ENCODE results near the gene PEG3. TPM values are rescaled to one million over a fixed set of nuclear protein-coding genes. Genes with fewer than 3 reads are reported as not detected.

Gene PEG3
- total and polyA plus RNA-seq, 7 experiments from 2014 or later: 0.15 TPM; not detected in 6

GRCh38 chr19:56839652-56840450 is 675 bp downstream of the PEG3 start:
- no peaks in the 10 kb centered on the region for H3K36me3 ChIP-seq (ENCODE audit: control insufficient read depth in 2 of 3, insufficient read depth in 3 of 3, low read length in 3 of 3)
- no peak overlapping the region for H3K27ac ChIP-seq (ENCODE audit: low read depth, low read length)
- peaks cover 22 to 53% (median 35%) of the 10 kb centered on the region in 11 donors for H3K9me3 Mint-ChIP-seq
- peaks cover 0 to 58% (median 7%) of the 10 kb centered on the region in 3 experiments for H3K9me3 ChIP-seq (ENCODE audit: control insufficient read depth in 2 of 3, low read length in 3 of 3)
- H3K4me1 Mint-ChIP-seq: peaks cover 0 to 5% (median 0%) of the 10 kb centered on the region in 7 donors
- ChIA-PET POLR2A (no interaction called here), CTCF (no interaction called here)
- no peaks in the 10 kb centered on the region for H3K4me1 ChIP-seq (ENCODE audit: control insufficient read depth in 2 of 2, insufficient read depth in 2 of 2, low read length in 2 of 2)
- DNase-seq (no peak), ATAC-seq (peak; percentile 56)
- intact Hi-C loops (cut with micrococcal nuclease): no loop called here
- H3K36me3 Mint-ChIP-seq: peaks cover 2 to 30% (median 17%) of the 10 kb centered on the region in 5 donors
- H3K4me3 Mint-ChIP-seq: peak overlapping the region in 4 of 10 donors; percentile 9 to 35 (median 12)
- H3K4me3 ChIP-seq (ENCODE audit: low read length): no peak overlapping the region
- peaks cover 2 to 34% (median 25%) of the 10 kb centered on the region in 5 donors for H3K27me3 Mint-ChIP-seq
- H3K27me3 ChIP-seq (ENCODE audit: control insufficient read depth in 2 of 2, insufficient read depth in 2 of 2, low read length in 2 of 2): no peaks in the 10 kb centered on the region
- peak overlapping the region in 1 of 9 donors; percentile 45 for H3K27ac Mint-ChIP-seq

- Histone ChIP-seq H3K4me3 (ENCODE audit: low read length) (no peak overlapping the region), H3K27me3 (ENCODE audit: control insufficient read depth in 2 of 2, insufficient read depth in 2 of 2, low read length in 2 of 2) (no peaks in the 10 kb centered on the region), H3K9me3 (ENCODE audit: control insufficient read depth in 2 of 3, low read length in 3 of 3) (peaks cover 0 to 59% (median 12%) of the 10 kb centered on the region in 3 experiments), H3K36me3 (ENCODE audit: control insufficient read depth in 2 of 3, insufficient read depth in 3 of 3, low read length in 3 of 3) (no peaks in the 10 kb centered on the region), H3K4me1 (ENCODE audit: control insufficient read depth in 2 of 2, insufficient read depth in 2 of 2, low read length in 2 of 2) (no peaks in the 10 kb centered on the region), H3K27ac (ENCODE audit: low read depth, low read length) (no peak overlapping the region)
- Mint-ChIP-seq H3K27ac (peak overlapping the region in 1 of 9 donors; percentile 45), H3K4me3 (peak overlapping the region in 3 of 10 donors; percentile 11 to 35 (median 13)), H3K36me3 (peaks cover 2 to 31% (median 17%) of the 10 kb centered on the region in 5 donors), H3K27me3 (peaks cover 2 to 34% (median 28%) of the 10 kb centered on the region in 5 donors), H3K4me1 (peaks cover 0 to 5% (median 0%) of the 10 kb centered on the region in 7 donors), H3K9me3 (peaks cover 25 to 59% (median 41%) of the 10 kb centered on the region in 11 donors)
- ChIA-PET POLR2A (no interaction called here), CTCF (no interaction called here)
- no peak for DNase-seq
- intact Hi-C loops (cut with micrococcal nuclease): no loop called here
- peak; percentile 72 for ATAC-seq
Measured at GRCh38 chr19:56838909-56839651, 1.4 kb downstream of the PEG3 start.

- H3K4me3 Mint-ChIP-seq: peak overlapping the region in 3 of 10 donors; percentile 14 to 53 (median 35)
Measured at GRCh38 chr19:56838024-56838908, 2.3 kb downstream of the PEG3 start.

DNA sequence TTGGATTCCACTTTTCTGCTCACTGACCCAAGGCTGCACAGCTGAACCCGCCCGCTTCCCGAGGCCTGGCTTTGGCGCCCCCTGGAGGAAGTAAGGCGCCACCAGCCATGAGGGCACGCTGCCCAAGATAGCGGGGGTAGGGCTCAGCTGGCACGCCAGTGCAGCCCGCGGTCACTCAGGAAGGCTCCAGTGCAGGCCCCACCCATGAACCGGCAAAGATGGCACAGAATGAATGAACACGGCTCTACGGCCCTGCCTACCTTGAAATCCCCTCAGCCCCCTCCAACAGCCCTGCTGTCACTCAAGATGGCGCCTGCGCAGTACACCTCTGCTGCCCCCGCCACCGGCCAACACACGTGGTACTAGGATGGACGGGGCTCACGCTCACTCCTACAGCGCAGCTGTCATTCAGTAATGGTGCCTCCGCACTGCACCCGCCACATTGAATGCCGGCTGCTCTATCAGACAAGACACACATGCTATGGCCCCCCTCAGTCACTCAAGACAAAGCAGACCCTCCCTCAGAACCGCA is 3.0 kb downstream of the PEG3 start:
- CTCF ChIA-PET: no interaction called here
- intact Hi-C loops (cut with micrococcal nuclease): no loop called here
- peaks cover 0 to 59% (median 12%) of the 10 kb centered on the region in 3 experiments for H3K9me3 ChIP-seq (ENCODE audit: control insufficient read depth in 2 of 3, low read length in 3 of 3)

More at GRCh38 chr19:56838024-56838908, 2.3 kb downstream of the PEG3 start:
- Mint-ChIP-seq H3K36me3 (peaks cover 2 to 32% (median 17%) of the 10 kb centered on the region in 5 donors), H3K9me3 (peaks cover 31 to 65% (median 48%) of the 10 kb centered on the region in 11 donors), H3K4me1 (peaks cover 0 to 5% (median 0%) of the 10 kb centered on the region in 7 donors), H3K27me3 (peaks cover 2 to 34% (median 28%) of the 10 kb centered on the region in 5 donors), H3K27ac (no peak overlapping the region)
- ChIA-PET POLR2A (no interaction called here), CTCF (no interaction called here)
- Histone ChIP-seq H3K36me3 (ENCODE audit: control insufficient read depth in 2 of 3, insufficient read depth in 3 of 3, low read length in 3 of 3) (no peaks in the 10 kb centered on the region), H3K4me3 (ENCODE audit: low read length) (no peak overlapping the region), H3K27ac (ENCODE audit: low read depth, low read length) (no peak overlapping the region), H3K9me3 (ENCODE audit: control insufficient read depth in 2 of 3, low read length in 3 of 3) (peaks cover 0 to 59% (median 12%) of the 10 kb centered on the region in 3 experiments), H3K4me1 (ENCODE audit: control insufficient read depth in 2 of 2, insufficient read depth in 2 of 2, low read length in 2 of 2) (no peaks in the 10 kb centered on the region), H3K27me3 (ENCODE audit: control insufficient read depth in 2 of 2, insufficient read depth in 2 of 2, low read length in 2 of 2) (no peaks in the 10 kb centered on the region)
- intact Hi-C loops (cut with micrococcal nuclease): no loop called here
- ATAC-seq (no peak), DNase-seq (no peak)

GRCh38 chr19:56837004-56837403 is 3.5 kb downstream of the PEG3 start:
- H3K27me3 ChIP-seq (ENCODE audit: control insufficient read depth in 2 of 2, insufficient read depth in 2 of 2, low read length in 2 of 2): no peaks in the 10 kb centered on the region

More for the DNA sequence above, 3.0 kb downstream of the PEG3 start:
- Histone ChIP-seq H3K27ac (ENCODE audit: low read depth, low read length) (no peak overlapping the region), H3K36me3 (ENCODE audit: control insufficient read depth in 2 of 3, insufficient read depth in 3 of 3, low read length in 3 of 3) (no peaks in the 10 kb centered on the region), H3K4me1 (ENCODE audit: control insufficient read depth in 2 of 2, insufficient read depth in 2 of 2, low read length in 2 of 2) (no peaks in the 10 kb centered on the region), H3K27me3 (ENCODE audit: control insufficient read depth in 2 of 2, insufficient read depth in 2 of 2, low read length in 2 of 2) (no peaks in the 10 kb centered on the region), H3K4me3 (ENCODE audit: low read length) (no peak overlapping the region)
- DNase-seq (no peak), ATAC-seq (no peak)
- peaks cover 32 to 72% (median 55%) of the 10 kb centered on the region in 11 donors for H3K9me3 Mint-ChIP-seq
- peaks cover 0 to 5% (median 0%) of the 10 kb centered on the region in 7 donors for H3K4me1 Mint-ChIP-seq
- peak overlapping the region in 1 of 9 donors; percentile 70 for H3K27ac Mint-ChIP-seq
- POLR2A ChIA-PET: no interaction called here
- peaks cover 2 to 34% (median 28%) of the 10 kb centered on the region in 5 donors for H3K27me3 Mint-ChIP-seq
- peak overlapping the region in 4 of 10 donors; percentile 32 to 58 (median 42) for H3K4me3 Mint-ChIP-seq
- peaks cover 2 to 33% (median 17%) of the 10 kb centered on the region in 5 donors for H3K36me3 Mint-ChIP-seq

More at GRCh38 chr19:56837004-56837403, 3.5 kb downstream of the PEG3 start:
- POLR2A ChIA-PET: no interaction called here
- ATAC-seq (no peak), DNase-seq (no peak)
- H3K4me3 Mint-ChIP-seq: peak overlapping the region in 2 of 10 donors; percentile 32 to 58
- H3K4me3 ChIP-seq (ENCODE audit: low read length): no peak overlapping the region
- H3K36me3 ChIP-seq (ENCODE audit: control insufficient read depth in 2 of 3, insufficient read depth in 3 of 3, low read length in 3 of 3): no peaks in the 10 kb centered on the region
- H3K27me3 Mint-ChIP-seq: peaks cover 2 to 34% (median 28%) of the 10 kb centered on the region in 5 donors
- H3K36me3 Mint-ChIP-seq: peaks cover 2 to 35% (median 17%) of the 10 kb centered on the region in 5 donors
- H3K27ac Mint-ChIP-seq: no peak overlapping the region
- peaks cover 32 to 78% (median 59%) of the 10 kb centered on the region in 11 donors for H3K9me3 Mint-ChIP-seq
- H3K9me3 ChIP-seq (ENCODE audit: control insufficient read depth in 2 of 3, low read length in 3 of 3): peaks cover 0 to 59% (median 12%) of the 10 kb centered on the region in 3 experiments
- H3K4me1 Mint-ChIP-seq: peaks cover 0 to 5% (median 0%) of the 10 kb centered on the region in 7 donors
- CTCF ChIA-PET: no interaction called here
- no peaks in the 10 kb centered on the region for H3K4me1 ChIP-seq (ENCODE audit: control insufficient read depth in 2 of 2, insufficient read depth in 2 of 2, low read length in 2 of 2)
- intact Hi-C loops (cut with micrococcal nuclease): no loop called here
- H3K27ac ChIP-seq (ENCODE audit: low read depth, low read length): no peak overlapping the region

All from naive thymus-derived CD4-positive, alpha-beta T cell (primary cell).